ENCODE results near the gene SERINC3.
"Not testable (repeated sequence)": the region's sequence is repeated elsewhere in the genome, so short reads cannot be mapped to it uniquely, and the experiment has no call there.

The SERINC3 gene

GRCh38 chr20:44521484-44522481 is at the start of gene SERINC3:
SERINC3 (minus strand) TSS chr20:44522070; CDS start chr20:44521951, 119 bp downstream.
- DNase-seq (ENCODE audit: low read depth): peak; percentile 96
- TF ChIP-seq, protein P1, sequence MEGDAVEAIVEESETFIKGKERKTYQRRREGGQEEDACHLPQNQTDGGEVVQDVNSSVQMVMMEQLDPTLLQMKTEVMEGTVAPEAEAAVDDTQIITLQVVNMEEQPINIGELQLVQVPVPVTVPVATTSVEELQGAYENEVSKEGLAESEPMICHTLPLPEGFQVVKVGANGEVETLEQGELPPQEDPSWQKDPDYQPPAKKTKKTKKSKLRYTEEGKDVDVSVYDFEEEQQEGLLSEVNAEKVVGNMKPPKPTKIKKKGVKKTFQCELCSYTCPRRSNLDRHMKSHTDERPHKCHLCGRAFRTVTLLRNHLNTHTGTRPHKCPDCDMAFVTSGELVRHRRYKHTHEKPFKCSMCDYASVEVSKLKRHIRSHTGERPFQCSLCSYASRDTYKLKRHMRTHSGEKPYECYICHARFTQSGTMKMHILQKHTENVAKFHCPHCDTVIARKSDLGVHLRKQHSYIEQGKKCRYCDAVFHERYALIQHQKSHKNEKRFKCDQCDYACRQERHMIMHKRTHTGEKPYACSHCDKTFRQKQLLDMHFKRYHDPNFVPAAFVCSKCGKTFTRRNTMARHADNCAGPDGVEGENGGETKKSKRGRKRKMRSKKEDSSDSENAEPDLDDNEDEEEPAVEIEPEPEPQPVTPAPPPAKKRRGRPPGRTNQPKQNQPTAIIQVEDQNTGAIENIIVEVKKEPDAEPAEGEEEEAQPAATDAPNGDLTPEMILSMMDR (conservative IDR thresholded peaks at IDR 0.05; ENCODE audit: control insufficient read depth, insufficient read depth, low read depth, low read length): peak; percentile 10
- H3K4me3 ChIP-seq (ENCODE audit: control insufficient read depth, low read depth, low read length): peak within 1 kb of the TSS; percentile 99

DNA sequence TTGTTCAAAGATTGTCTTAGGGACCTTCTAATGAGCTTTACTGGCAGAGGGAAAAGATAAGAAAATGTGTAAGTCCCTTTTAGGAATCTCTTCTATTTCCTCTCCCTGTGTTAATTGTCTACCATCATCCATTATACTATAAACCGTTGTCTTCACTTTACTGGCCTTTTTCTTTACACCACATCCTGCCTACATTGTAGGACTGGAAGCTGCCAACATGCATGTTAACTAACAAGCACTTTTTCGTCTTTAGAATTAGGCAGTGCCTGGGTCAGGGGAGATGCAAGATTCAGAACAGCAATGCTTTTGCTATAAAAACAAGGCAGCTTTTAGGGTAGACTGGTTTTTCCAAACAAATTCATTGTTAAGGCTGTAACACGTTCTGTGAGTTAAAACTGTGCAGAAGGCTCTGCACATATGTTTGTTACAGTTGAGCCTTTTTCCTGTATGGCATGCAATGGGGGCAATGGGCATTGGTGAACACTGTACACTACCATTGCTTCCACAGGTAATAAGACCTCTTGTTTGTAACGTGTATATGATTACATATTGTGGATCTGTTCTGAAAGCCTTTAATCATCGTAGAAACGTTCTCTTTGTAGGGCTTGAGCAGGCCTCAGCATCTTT is 49.6 kb upstream of the SERINC3 start:
- TF ChIP-seq, protein P1 (conservative IDR thresholded peaks at IDR 0.05; ENCODE audit: control insufficient read depth, insufficient read depth, low read depth, low read length): no peak
- DNase-seq (ENCODE audit: low read depth): no peak
- no peak overlapping the region for H3K4me3 ChIP-seq (ENCODE audit: control insufficient read depth, low read depth, low read length)

DNA sequence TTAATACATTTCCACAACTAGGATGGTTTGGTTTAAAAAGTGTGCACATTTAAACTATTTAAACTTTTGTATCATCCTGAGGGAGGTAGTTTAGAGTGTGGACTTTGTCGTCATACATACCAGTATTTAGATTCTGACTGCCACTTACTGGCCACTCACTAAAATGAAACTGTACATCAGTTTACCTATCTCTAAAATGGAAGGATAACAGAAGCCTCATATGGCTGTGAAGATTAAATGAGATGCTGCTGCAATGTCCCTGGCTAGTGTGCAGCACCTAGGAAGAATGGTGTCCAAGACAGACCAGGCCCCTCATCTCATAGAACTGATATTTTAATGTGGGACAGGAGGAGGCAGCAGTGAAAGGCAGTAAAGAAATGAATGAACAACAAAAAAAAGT is 48.5 kb upstream of the SERINC3 start:
- TF ChIP-seq, protein P1 (conservative IDR thresholded peaks at IDR 0.05; ENCODE audit: control insufficient read depth, insufficient read depth, low read depth, low read length): no peak
- H3K4me3 ChIP-seq (ENCODE audit: control insufficient read depth, low read depth, low read length): no peak overlapping the region
- DNase-seq (ENCODE audit: low read depth): no peak

DNA sequence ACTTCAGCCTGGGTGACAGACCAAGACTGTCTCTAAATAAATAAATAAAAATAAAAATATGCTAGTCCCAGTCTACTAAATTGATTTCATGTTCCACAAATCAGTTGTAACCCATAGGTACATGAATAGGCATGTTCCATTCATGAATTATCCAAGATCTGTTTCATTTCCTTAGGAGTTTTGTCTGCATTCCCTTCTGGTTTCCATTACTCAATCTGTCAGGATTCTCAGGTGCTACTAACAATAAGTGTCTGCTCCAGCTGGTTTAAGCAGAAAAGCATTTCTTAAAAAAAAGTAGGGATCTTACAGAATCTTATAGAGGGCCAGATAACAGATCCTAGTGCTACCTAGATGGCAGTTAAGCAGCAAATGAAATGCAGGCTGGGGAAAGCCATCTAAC is 44.9 kb upstream of the SERINC3 start:
- no peak for DNase-seq (ENCODE audit: low read depth)
- TF ChIP-seq, protein P1 (conservative IDR thresholded peaks at IDR 0.05; ENCODE audit: control insufficient read depth, insufficient read depth, low read depth, low read length): no peak
- no peak overlapping the region for H3K4me3 ChIP-seq (ENCODE audit: control insufficient read depth, low read depth, low read length)

DNA sequence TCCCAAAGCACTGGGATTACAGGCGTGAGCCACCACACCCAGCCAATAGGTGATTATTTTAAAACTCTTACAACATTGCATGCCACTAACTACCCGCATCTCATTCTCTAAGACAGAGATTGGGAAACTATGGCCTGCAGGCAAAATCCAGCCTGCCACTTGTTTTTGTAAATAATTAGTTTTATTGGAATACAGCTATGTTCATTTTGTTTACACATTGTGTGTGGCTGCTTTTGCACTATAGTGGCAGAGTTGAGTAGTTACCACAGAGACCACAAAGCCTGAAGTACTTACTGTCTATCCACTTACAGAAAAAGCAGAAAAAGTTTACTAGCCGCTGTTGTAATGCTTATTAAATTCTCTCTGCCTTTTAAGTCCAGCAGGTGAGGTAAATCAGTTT is 44.1 kb upstream of the SERINC3 start:
- TF ChIP-seq, protein P1 (conservative IDR thresholded peaks at IDR 0.05; ENCODE audit: control insufficient read depth, insufficient read depth, low read depth, low read length): no peak
- DNase-seq (ENCODE audit: low read depth): no peak
- no peak overlapping the region for H3K4me3 ChIP-seq (ENCODE audit: control insufficient read depth, low read depth, low read length)

DNA sequence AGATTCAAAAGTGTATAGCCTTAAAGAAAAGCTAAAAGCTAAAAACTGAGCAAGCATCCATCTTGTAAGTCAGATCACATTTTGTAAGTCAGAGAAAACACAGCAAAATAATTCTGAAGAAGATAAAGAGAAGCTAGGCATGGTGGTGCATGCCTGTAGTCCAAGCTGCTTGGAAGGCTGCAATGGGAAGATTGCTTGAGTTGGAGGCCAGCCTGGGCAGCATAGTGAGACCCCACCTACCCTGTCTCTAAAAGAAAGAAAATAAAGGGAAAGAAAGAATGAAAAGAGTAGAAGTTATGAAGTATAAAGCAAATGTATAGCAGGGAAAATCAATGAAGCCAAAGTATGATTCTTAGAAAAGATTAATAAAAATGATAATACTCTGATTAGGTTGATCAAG is 40.0 kb upstream of the SERINC3 start:
- no peak for DNase-seq (ENCODE audit: low read depth)
- H3K4me3 ChIP-seq (ENCODE audit: control insufficient read depth, low read depth, low read length): no peak overlapping the region
- TF ChIP-seq, protein P1 (conservative IDR thresholded peaks at IDR 0.05; ENCODE audit: control insufficient read depth, insufficient read depth, low read depth, low read length): no peak

DNA sequence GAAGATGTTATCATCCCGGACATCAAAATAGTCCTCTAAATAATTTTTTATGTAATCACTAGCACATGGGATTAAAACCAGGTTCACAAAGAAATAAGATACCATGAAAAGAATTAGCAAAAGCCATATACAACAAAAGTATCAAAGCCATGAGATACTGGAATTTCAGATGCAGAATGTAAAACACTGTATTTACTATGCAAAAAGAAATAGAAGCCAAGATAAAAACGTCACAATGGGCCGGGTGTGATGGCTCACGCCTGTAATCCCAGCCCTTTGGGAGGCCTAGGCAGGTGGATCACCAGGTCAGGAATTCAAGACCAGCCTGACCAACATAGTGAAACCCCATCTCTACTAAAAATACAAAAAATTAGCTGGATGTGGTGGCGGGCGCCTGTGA is 38.9 kb upstream of the SERINC3 start:
- not testable (repeated sequence) for H3K4me3 ChIP-seq (ENCODE audit: control insufficient read depth, low read depth, low read length); DNase-seq (ENCODE audit: low read depth)
